ENCODE data around the gene DLG2.

- TF ChIP-seq CTCF (IDR thresholded peaks at IDR 0.05) (no peak), POLR2A (IDR thresholded peaks at IDR 0.05) (no peak)
Observed at GRCh38 chr11:85464283-85464682, 162.9 kb downstream of the DLG2 start.
